KMS-11 (cell line): ENCODE measurements around the gene TANC1.

Experiments used
- H2AFZ ChIP-seq: fragments of 200-600 bp; sonication (generic); 2 replicates; pipeline ENCODE4 v1.6.1; 2016; ENCODE audit warnings: antibody characterized with exemption, mixed run types, low read depth
- H3K27ac ChIP-seq: fragments of 200-600 bp; sonication (generic); 2 replicates; pipeline ENCODE4 v1.6.1; 2016; ENCODE audit warnings: mild to moderate bottlenecking, mixed run types
- H3K27me3 ChIP-seq: fragments of 200-600 bp; sonication (generic); 2 replicates; pipeline ENCODE4 v1.6.1; 2017; ENCODE audit warnings: mild to moderate bottlenecking, low read depth, mixed run types, moderate library complexity; ENCODE audit not compliant: insufficient read depth
- H3K36me3 ChIP-seq: fragments of 200-600 bp; sonication (generic); 2 replicates; pipeline ENCODE4 v1.6.1; 2017; ENCODE audit warnings: mild to moderate bottlenecking, mixed run types; ENCODE audit not compliant: insufficient read depth
- H3K4me1 ChIP-seq: fragments of 200-600 bp; sonication (generic); 2 replicates; pipeline ENCODE4 v1.6.1; 2016; ENCODE audit warnings: mild to moderate bottlenecking, low read depth, mixed run types; ENCODE audit not compliant: poor library complexity, severe bottlenecking
- H3K4me2 ChIP-seq: fragments of 200-600 bp; sonication (generic); 2 replicates; pipeline ENCODE4 v1.7.0; 2016; ENCODE audit warnings: mild to moderate bottlenecking, mixed run types
- H3K4me3 ChIP-seq: fragments of 200-600 bp; sonication (generic); IDR thresholded peaks from 2 replicates; pipeline ENCODE4 v1.6.1; 2017; ENCODE audit warnings: low read depth, low read length, mixed read lengths; ENCODE audit not compliant: insufficient read depth
- H3K79me2 ChIP-seq: fragments of 200-600 bp; sonication (generic); 2 replicates; pipeline ENCODE4 v1.6.1; 2016; ENCODE audit warnings: low read depth, mixed run types; ENCODE audit not compliant: insufficient read depth
- H3K9ac ChIP-seq: fragments of 200-600 bp; sonication (generic); 2 replicates; pipeline ENCODE4 v1.6.1; 2016; ENCODE audit warnings: mild to moderate bottlenecking, mixed run types
- H4K20me1 ChIP-seq: fragments of 200-600 bp; sonication (generic); 2 replicates; pipeline ENCODE4 v1.6.1; 2016; ENCODE audit warnings: mild to moderate bottlenecking, mixed run types; ENCODE audit not compliant: insufficient read depth
- TF ChIP-seq, protein P1 (sequence below): fragments of 200-600 bp; sonication (generic); conservative IDR thresholded peaks from 2 replicates; pipeline ENCODE4 v1.6.1; 2017; ENCODE audit warnings: low read depth, mild to moderate bottlenecking, antibody characterized with exemption, low read length, moderate library complexity, mixed read lengths

The TANC1 gene

DNA sequence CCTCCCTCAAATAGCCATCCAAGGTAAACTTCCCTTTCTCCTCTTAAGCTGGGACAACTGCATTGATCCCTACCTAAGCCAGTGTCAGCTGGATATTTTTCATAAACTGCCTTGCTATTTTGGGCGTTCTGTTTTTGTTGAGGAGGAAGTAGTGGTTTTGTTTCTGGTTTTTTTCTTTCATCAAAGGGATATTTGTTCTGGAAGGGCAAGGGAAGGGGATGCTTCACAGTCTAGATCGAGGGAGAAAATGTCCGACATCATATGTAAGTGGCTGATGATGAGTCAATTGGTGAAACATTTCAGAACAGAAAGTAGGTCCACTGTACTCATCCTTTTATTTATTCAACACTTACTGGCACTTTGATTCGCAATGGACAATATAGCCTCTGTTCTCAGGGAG lies 31.0 kb downstream of the TANC1 start:
- Histone ChIP-seq H4K20me1 (0 out of 2 replicates have a peak, but pooled peaks cover 4% of the 10 kb centered on the region), H3K79me2 (peaks cover 84% of the 10 kb centered on the region), H3K9ac (no peak overlapping the region), H3K27me3 (no peaks in the 10 kb centered on the region), H3K4me3 (no peak overlapping the region), H3K4me1 (peaks cover 98% of the 10 kb centered on the region), H2AFZ (no peak overlapping the region), H3K36me3 (no peaks in the 10 kb centered on the region), H3K27ac (no peak overlapping the region), H3K4me2 (peak overlapping the region; percentile 7)
- TF ChIP-seq, protein P1, sequence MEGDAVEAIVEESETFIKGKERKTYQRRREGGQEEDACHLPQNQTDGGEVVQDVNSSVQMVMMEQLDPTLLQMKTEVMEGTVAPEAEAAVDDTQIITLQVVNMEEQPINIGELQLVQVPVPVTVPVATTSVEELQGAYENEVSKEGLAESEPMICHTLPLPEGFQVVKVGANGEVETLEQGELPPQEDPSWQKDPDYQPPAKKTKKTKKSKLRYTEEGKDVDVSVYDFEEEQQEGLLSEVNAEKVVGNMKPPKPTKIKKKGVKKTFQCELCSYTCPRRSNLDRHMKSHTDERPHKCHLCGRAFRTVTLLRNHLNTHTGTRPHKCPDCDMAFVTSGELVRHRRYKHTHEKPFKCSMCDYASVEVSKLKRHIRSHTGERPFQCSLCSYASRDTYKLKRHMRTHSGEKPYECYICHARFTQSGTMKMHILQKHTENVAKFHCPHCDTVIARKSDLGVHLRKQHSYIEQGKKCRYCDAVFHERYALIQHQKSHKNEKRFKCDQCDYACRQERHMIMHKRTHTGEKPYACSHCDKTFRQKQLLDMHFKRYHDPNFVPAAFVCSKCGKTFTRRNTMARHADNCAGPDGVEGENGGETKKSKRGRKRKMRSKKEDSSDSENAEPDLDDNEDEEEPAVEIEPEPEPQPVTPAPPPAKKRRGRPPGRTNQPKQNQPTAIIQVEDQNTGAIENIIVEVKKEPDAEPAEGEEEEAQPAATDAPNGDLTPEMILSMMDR = no peak

GRCh38 chr2:159000072-159000471 lies 31.6 kb downstream of the TANC1 start:
- H3K27me3 ChIP-seq = no peaks in the 10 kb centered on the region
- H3K4me2 ChIP-seq = no peak overlapping the region
- H2AFZ ChIP-seq = no peak overlapping the region
- H3K27ac ChIP-seq = no peak overlapping the region
- H3K4me1 ChIP-seq = peaks cover 95% of the 10 kb centered on the region
- no peak overlapping the region for H3K9ac ChIP-seq
- H3K4me3 ChIP-seq = no peak overlapping the region
- TF ChIP-seq, protein P1 = no peak
- H4K20me1 ChIP-seq = 0 out of 2 replicates have a peak, but pooled peaks cover 4% of the 10 kb centered on the region
- peaks cover 84% of the 10 kb centered on the region for H3K79me2 ChIP-seq
- H3K36me3 ChIP-seq = no peaks in the 10 kb centered on the region

DNA sequence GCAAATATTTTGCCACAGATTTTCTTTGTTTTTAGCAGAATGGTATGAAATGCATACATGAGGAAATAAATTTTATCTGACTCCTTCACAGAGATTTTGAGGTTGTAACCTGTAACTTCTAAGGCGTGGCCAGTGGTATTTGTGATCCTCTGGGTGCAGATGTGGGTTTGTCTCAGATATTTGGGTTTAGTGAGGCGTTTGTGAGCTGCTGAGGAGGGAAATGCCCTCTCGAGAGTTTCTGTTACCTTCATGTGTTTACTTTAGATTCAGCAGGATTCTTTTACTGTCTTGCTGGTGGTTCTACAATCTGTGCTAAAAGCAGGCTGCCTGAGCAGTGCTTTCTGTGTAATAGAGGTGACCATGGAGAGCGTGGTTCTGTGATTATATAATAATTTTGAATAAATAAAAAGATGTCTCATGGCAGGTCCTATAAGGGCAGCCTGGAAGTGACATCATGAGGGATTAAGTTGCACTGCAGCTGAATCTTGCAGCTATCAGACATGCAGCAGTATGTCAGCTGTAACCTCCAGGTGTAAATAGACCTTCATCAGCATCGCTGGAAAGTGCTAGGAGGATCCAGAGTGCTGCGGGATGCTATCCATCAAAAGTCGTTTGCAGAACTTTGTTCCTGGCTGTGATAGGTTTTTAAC lies 34.1 kb downstream of the TANC1 start:
- H3K4me2 ChIP-seq = peak overlapping the region; percentile 93
- H3K4me3 ChIP-seq = no peak overlapping the region

DNA sequence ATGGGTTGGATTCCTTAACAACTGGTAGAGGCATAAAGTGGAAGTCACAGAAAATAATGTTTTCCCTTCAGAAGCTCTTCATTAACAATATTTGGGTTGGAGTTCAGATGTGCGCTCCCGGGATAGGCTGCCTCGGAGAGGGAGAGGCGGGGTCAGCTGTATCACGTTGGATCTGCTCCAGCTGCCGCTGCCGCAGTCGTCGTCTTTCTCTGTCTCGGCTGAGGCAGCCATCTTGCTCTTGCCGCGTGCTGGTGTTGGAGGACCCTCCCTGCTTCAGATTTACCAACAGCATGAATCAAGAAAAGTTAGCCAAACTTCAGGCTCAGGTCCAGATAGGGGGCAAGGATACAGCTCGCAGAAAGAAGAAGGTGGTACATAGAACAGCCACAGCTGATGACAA lies 35.1 kb downstream of the TANC1 start:
- no peak overlapping the region for H2AFZ ChIP-seq
- peak overlapping the region; percentile 78 for H3K27ac ChIP-seq
- peaks cover 62% of the 10 kb centered on the region for H3K4me1 ChIP-seq
- H3K9ac ChIP-seq = no peak overlapping the region; the same call in 1 of the 2 replicates
- no peaks in the 10 kb centered on the region for H3K27me3 ChIP-seq
- peak overlapping the region; percentile 93 for H3K4me2 ChIP-seq
- H4K20me1 ChIP-seq = 0 out of 2 replicates have a peak, but pooled peaks cover 4% of the 10 kb centered on the region
- no peaks in the 10 kb centered on the region for H3K36me3 ChIP-seq
- H3K79me2 ChIP-seq = peaks cover 70% of the 10 kb centered on the region
- no peak overlapping the region for H3K4me3 ChIP-seq
- TF ChIP-seq, protein P1 = no peak

More for the DNA sequence above, 34.1 kb downstream of the TANC1 start:
- Histone ChIP-seq H2AFZ (no peak overlapping the region), H3K4me1 (peaks cover 72% of the 10 kb centered on the region), H3K27me3 (no peaks in the 10 kb centered on the region), H3K36me3 (no peaks in the 10 kb centered on the region), H3K9ac (peak overlapping the region; percentile 24; the same call in 1 of the 2 replicates), H4K20me1 (0 out of 2 replicates have a peak, but pooled peaks cover 4% of the 10 kb centered on the region), H3K79me2 (peaks cover 76% of the 10 kb centered on the region), H3K27ac (peak overlapping the region; percentile 78)
- TF ChIP-seq, protein P1 = no peak
